CD4-positive, alpha-beta T cell treated with Interleukin-12 subunit alpha and Interleukin-12 subunit beta, for 1 hour (primary cell): Measurements from ENCODE around the gene DGKZ.

Source experiments
- DNase-seq: peaks from one replicate; pipeline ENCODE4 v3.0.0-alpha.2; 2020

DGKZ gene

DNA sequence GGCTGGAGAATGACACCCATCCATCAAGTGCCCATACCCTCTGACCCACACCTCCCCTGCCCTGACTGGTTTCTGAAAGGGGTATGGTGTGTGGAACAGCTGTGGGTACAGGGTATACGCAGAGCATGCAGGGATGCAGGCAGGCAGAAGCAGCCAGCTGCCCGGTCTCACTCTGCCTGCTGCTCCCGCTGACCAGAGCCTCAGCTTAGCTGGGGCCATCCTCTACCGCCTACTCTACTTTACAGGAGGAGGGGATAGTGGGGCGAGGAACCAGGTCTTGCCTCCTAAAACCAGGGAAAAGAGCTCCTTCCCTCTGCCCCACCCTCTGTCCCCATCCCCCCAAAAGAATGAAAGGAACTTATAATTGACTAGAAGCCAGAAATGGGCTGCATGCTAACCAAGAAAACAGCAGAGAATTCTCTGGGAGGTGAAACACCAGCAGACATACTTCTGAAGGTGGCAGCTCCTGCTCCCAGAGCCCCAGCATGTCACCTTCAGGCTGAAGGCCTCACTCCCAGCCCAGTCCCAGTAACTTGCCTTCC lies 57.3 kb downstream of the DGKZ start:
- no peak for DNase-seq

DNA sequence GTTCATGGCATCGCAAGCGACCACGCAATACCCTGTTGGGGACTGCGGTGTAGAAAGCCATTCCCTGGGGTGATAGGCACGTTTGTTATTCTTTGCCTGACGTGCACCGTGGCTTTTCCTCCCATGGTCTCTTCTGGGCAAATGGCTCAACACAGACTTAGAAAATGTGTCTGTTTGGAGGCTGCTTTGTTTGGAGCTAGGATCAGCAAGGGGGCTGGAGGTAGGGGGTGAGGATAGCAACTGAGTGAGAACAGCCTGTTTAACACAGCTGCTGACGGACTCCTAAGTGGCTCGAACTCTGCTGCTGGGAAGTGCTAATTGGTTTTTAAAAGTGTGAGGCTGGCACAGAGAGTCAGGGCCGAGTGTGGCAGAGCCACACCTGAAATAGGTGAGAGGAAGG lies 60.4 kb downstream of the DGKZ start:
- DNase-seq: no peak

DNA sequence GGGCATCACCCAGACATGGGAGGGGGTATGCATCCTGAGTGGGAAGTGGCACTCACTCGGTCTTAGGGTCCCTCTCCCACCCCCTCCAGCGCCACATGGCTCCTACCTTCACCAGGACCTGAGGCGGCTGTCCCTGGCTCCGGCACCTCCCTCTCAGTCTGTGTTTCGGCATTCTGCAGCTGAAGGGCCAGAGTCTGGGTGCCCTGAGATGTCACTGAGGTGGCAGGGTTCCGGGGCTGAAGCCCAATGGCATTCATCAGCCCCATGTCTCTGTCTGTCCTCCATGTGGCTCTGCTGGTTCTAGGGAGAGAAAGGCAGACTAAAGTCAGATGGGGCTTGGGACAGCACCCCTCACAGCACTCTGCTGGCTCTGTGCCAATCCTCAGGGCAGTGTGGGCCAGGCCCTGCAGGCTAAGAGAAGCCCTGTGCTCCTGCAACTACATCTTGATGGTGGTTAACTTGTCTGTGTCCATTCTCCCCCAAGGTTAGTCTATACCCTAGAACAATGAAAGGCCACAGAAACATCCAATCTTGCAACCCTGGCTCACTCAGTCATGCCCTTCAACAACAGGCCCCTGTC lies 61.2 kb downstream of the DGKZ start:
- DNase-seq: no peak

DNA sequence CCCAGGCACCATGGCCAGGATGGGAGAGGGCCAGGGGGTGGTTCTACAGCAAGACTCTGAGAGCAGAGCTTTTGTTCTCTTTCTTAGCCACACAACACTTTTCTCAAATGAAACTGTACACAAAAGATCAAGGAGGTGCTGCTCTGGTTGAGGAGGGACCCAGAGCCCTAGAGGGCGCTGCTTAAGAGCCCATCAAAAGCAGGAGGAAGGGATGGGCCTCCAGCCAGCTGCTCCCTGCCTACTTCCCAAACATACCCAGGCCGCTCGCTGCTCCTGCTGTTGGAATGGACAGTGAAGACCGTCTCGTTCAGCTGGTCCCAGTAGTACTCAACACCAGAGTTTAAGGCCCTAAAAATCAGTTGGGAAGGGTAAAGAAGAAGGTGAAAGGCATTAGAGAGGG lies 62.8 kb downstream of the DGKZ start:
- DNase-seq: no peak

DNA sequence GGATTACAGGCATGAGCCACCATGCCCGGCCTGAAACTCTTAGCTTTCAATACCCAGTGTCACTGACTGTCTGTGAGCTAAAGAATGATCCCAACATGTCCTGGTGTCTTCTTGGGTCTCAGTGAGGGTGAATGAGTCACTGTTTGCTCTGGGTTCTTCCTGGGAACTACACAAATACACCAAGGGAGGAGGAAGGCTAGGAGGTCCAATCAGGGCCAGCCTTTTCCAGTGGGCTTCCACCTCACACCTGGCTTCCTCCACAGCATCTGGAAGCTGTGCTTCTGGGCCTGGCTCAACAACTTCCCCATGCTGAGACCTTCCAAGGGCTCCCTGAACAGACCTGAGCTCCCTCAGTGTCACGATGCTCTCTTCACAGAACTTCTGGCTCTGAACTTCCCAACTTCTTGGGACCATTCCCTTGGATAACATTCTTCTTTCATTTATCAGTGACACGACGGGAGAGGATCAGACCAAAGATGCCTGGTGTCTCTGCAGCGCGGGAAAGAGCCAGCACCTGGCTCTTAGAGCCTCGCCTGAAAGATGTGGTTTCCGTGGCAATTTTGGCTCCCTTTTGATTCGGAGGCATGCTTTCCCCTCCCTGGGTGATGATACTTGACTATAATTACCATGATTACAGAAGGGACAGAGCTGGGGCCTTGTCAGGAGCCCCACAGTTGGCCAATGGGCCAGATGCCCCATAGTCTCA lies 66.7 kb downstream of the DGKZ start:
- DNase-seq: no peak

DNA sequence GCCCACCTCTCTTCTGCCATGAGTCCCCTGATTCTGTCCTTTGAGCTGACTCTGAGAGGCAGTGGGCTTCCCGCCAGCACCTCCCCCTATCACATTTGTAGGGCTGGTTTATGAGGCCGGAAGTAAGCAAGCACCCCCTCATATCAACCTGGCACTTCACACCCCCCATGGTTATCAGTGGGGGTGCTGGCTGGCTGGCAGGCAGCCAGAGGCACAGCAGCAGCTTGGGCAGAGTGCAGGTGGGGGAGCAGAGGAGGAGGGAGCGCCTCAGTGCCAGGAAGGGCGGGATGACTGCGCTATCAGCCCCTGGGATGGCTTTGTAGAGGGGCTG lies 67.2 kb downstream of the DGKZ start:
- no peak for DNase-seq

DNA sequence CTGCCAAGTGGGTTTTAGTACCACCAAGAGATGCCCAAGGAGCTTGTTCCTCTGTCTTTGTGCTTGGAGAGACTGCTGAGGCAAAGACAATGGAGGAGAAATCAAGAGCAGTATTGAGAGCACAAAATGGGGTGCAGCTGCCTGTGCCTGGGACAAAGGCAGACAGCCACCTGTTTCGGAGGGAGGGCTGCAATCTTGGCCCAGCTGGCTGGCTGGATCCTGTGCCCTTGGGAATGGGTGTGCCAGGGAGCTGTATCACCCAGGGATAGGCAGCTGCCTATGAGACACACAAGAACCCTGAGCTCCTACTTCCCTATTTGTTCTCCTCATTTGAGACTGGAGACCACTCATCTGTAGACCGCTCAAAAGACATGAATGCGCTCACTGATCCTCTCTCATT lies 67.6 kb downstream of the DGKZ start:
- no peak for DNase-seq

DNA sequence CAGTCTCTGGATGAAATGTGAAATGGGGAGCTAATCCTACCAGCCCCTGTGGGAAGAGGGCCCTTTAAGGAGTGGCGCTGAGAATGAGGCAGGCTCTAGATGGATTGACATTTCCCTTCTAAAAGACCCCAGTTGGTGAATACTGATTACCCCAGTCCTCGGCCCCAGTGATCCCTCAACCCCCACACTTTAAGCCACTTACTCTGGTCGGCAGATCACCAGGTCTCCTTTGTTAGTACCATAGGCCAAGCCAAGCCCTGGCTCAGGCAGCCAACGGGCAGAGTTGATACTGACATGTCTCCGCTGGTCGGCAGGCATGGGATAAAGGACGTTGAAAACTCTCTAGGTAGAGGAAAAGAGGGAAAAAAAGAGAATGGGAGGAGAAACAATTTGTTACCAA lies 70.4 kb downstream of the DGKZ start:
- no peak for DNase-seq

DNA sequence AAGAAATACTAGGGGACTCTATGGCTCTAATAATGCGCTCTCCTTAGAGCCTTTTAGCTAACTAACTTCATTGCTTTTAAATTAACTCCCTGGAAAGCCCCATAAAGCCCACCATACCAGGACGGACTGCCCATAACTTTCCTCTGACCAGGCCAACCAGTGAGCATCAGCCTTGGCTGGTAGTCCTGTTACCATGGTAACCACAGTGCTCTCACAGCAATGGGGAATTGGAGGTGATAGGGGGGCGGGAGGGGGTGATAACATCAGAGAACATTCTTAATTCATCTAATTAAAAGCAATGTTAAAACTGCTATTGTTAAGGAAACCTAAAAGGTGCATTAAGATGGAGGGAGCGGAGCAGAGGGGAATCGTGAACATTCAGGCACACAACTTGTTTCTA lies 71.5 kb downstream of the DGKZ start:
- no peak for DNase-seq

DNA sequence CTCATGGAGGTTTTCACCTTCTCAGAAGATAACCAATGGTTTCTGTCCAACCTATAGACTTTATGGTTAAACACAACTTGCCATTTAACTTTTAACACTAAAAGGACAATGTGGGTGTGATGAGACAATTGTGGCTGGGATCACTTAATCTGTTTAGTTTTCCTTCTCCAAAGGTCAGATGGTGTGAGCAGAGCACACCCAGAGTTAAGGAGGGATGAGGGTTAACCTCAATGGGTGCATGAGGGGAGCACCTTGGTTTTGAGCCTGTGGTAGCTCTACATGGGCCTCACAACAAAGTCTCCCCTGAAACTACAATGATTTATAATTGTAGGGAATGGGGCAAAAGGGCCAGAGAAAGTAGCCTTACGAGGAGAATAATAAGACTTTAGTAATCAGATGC lies 73.2 kb downstream of the DGKZ start:
- no peak for DNase-seq

DNA sequence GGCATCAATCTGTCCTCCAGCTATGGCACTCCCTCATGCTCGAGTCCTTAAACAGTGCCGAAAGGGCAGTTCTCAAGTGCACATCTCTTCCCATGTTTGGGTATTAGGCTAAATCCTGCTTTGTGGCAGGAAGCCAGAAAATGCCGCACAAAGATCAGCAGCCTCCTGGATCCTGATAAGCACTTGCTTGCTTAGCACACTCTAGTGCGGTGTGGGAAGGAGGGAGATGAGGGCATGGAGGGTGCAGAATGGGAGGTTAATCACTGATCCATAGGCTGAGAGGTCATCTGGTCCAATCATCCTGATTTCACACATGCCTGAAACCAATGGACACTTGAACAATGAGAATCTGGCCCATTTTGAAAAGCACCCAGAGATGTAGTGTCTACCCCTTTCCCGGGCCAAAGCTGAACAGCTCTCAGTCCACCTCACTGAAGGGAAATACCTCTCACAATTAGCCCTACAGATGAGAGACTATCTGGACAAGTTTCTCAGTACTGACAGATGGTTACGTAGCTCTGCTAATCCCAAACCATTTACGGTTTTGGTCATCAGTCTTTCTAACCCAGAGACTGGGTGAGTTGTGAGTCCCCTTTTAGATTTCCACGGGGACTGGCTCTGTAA lies 74.1 kb downstream of the DGKZ start:
- DNase-seq: no peak

DNA sequence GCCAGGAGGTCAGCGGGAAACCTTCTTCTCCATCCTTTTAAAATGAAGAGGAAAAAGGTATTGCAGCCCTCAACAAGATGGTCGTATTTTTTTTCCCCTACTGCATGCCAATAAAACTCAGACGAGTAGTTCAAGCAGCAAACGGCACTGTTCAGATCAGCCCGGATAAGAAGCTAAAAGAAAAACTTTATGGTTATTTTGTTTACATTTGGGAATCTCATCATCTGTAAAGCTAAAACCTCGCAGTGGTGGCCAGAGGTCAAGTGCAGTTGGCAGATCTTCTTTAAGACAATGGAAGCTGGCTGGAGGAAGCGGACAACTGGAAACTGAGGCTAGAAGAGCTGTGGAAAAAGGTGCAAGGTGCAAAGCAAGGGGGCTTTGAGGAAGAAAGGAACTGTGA lies 75.3 kb downstream of the DGKZ start:
- DNase-seq: no peak

DNA sequence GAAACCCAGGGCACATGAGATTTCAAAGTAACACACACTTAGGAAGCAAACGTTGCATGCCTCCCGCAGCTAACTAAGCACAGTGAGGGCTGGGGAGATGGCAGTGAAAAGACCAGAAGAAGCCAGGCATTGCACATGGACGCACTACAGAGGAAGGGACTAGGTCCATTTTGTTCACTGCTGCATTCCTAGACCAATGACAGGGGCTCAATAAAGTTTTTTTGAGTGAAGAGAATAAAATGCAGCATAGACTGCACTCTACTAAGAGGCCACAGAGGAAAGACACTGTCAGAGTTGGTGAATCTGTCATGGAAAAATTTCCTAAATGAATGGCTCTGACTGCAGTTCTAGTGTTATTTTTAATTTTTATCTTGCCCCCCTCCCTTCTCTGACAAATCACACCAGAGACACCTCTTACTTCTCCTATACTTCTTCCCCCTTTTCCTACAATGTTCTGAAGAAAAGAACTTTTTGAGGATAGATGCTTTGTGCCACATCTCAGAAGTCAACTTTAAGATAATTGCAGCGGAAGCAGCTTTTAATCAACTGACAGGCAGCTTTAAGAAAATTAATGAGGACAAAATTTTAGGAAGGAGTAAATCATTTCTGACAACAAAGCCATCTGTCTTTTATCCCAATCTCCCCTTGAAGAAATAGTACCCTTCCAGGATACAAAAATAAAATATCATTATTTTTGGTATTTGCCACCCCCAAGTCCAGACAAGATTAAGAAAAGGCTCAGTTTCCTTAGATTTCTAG lies 79.1 kb downstream of the DGKZ start:
- DNase-seq: no peak

DNA sequence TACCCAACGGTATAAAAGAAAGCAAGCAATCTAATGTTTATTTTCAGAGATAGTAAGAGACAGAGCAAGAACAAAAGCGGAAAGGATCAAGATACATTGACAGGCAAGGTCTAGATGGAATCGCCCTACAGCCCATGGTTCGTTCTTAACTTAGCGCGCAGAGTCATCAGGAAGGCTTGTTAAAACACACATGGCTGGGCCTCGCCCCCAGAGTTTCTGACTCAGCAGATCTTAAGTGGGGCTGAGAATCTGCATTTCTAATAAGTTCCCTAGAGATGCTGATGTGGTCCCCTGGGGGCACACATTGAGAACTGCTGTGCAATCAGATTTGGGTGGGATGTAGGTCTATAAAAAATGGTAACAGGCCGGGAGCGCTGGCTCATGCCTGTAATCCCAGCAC lies 80.1 kb downstream of the DGKZ start:
- no peak for DNase-seq

DNA sequence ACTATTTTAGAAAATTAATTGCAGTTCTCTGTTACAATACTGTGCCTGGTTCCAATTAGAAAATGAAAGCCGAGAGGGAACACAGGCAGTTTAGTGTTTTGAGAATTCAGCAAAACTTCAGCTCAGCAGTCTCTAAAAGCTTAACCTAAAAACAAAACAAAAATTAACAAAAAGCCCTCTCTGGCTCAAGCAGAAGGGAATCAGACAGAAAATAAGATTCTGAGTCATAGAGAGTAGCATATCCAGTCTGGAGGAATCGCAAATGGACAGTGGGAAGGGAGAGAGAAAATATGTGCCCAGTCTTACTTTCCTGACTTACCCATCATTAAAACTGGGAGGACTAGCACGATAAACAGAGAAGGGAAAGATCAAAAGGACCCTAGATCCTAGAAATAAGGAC lies 82.5 kb downstream of the DGKZ start:
- DNase-seq: no peak
